Measurements from ENCODE around the gene CCDC34.

The CCDC34 gene

GRCh38 chr11:27362749-27363575 lies at the start of gene CCDC34:
Gene CCDC34, minus strand, starts transcription at chr11:27363215. Its CDS starts 21 bp downstream, at chr11:27363194.
- Mint-ChIP-seq H3K4me1 (peaks cover 31% of the 10 kb centered on the region), H3K4me3 (peak within 1 kb of the TSS; percentile 93), H3K27ac (peak within 1 kb of the TSS; percentile 80), H3K36me3 (no peaks in the 10 kb centered on the region), H3K27me3 (no peaks in the 10 kb centered on the region), H3K9me3 (no peaks in the 10 kb centered on the region)

- Mint-ChIP-seq H3K27ac (no peak overlapping the region), H3K27me3 (peaks cover 2% of the 10 kb centered on the region), H3K4me1 (no peaks in the 10 kb centered on the region), H3K4me3 (no peak overlapping the region), H3K36me3 (no peaks in the 10 kb centered on the region), H3K9me3 (no peaks in the 10 kb centered on the region)
These were observed 49.2 kb upstream of the CCDC34 start for GRCh38 chr11:27412192-27412691.

GRCh38 chr11:27411328-27411727 lies 48.3 kb upstream of the CCDC34 start:
- Mint-ChIP-seq H3K27ac (no peak overlapping the region), H3K27me3 (peaks cover 2% of the 10 kb centered on the region), H3K36me3 (no peaks in the 10 kb centered on the region), H3K4me1 (no peaks in the 10 kb centered on the region), H3K9me3 (no peaks in the 10 kb centered on the region), H3K4me3 (no peak overlapping the region)

GRCh38 chr11:27410272-27410671 lies 47.3 kb upstream of the CCDC34 start:
- Mint-ChIP-seq H3K9me3 (no peaks in the 10 kb centered on the region), H3K4me3 (no peak overlapping the region), H3K4me1 (no peaks in the 10 kb centered on the region), H3K36me3 (no peaks in the 10 kb centered on the region), H3K27ac (no peak overlapping the region), H3K27me3 (peaks cover 2% of the 10 kb centered on the region)

- Mint-ChIP-seq H3K4me1 (no peaks in the 10 kb centered on the region), H3K27ac (no peak overlapping the region), H3K9me3 (no peaks in the 10 kb centered on the region), H3K27me3 (peaks cover 2% of the 10 kb centered on the region), H3K4me3 (no peak overlapping the region), H3K36me3 (no peaks in the 10 kb centered on the region)
These were observed 46.7 kb upstream of the CCDC34 start for GRCh38 chr11:27409742-27410141.

GRCh38 chr11:27409049-27409448 lies 46.0 kb upstream of the CCDC34 start:
- peaks cover 2% of the 10 kb centered on the region for H3K27me3 Mint-ChIP-seq

GRCh38 chr11:27408246-27408800 lies 45.3 kb upstream of the CCDC34 start:
- no peaks in the 10 kb centered on the region for H3K27me3 Mint-ChIP-seq

More at GRCh38 chr11:27409049-27409448, 46.0 kb upstream of the CCDC34 start:
- no peaks in the 10 kb centered on the region for H3K9me3 Mint-ChIP-seq
- H3K4me1 Mint-ChIP-seq = no peaks in the 10 kb centered on the region
- H3K36me3 Mint-ChIP-seq = no peaks in the 10 kb centered on the region
- H3K27ac Mint-ChIP-seq = no peak overlapping the region
- H3K4me3 Mint-ChIP-seq = no peak overlapping the region

GRCh38 chr11:27406498-27407354 lies 43.7 kb upstream of the CCDC34 start:
- Mint-ChIP-seq H3K4me1 (no peaks in the 10 kb centered on the region), H3K27me3 (no peaks in the 10 kb centered on the region), H3K9me3 (no peaks in the 10 kb centered on the region), H3K27ac (no peak overlapping the region), H3K36me3 (no peaks in the 10 kb centered on the region), H3K4me3 (no peak overlapping the region)

More at GRCh38 chr11:27408246-27408800, 45.3 kb upstream of the CCDC34 start:
- Mint-ChIP-seq H3K4me1 (no peaks in the 10 kb centered on the region), H3K4me3 (no peak overlapping the region), H3K36me3 (no peaks in the 10 kb centered on the region), H3K9me3 (no peaks in the 10 kb centered on the region), H3K27ac (no peak overlapping the region)

- H3K9me3 Mint-ChIP-seq = no peaks in the 10 kb centered on the region
- no peak overlapping the region for H3K27ac Mint-ChIP-seq
- H3K27me3 Mint-ChIP-seq = no peaks in the 10 kb centered on the region
- H3K4me1 Mint-ChIP-seq = no peaks in the 10 kb centered on the region
- no peaks in the 10 kb centered on the region for H3K36me3 Mint-ChIP-seq
- no peak overlapping the region for H3K4me3 Mint-ChIP-seq
These were observed 42.1 kb upstream of the CCDC34 start for GRCh38 chr11:27405134-27405533.

- H3K4me1 Mint-ChIP-seq = no peaks in the 10 kb centered on the region
- no peaks in the 10 kb centered on the region for H3K36me3 Mint-ChIP-seq
- H3K9me3 Mint-ChIP-seq = no peaks in the 10 kb centered on the region
- no peaks in the 10 kb centered on the region for H3K27me3 Mint-ChIP-seq
- no peak overlapping the region for H3K27ac Mint-ChIP-seq
- no peak overlapping the region for H3K4me3 Mint-ChIP-seq
These were observed 41.4 kb upstream of the CCDC34 start for GRCh38 chr11:27404427-27404826.

- H3K27me3 Mint-ChIP-seq = no peaks in the 10 kb centered on the region
- no peak overlapping the region for H3K4me3 Mint-ChIP-seq
- H3K36me3 Mint-ChIP-seq = no peaks in the 10 kb centered on the region
- H3K27ac Mint-ChIP-seq = no peak overlapping the region
- H3K4me1 Mint-ChIP-seq = no peaks in the 10 kb centered on the region
- H3K9me3 Mint-ChIP-seq = no peaks in the 10 kb centered on the region
These were observed 40.2 kb upstream of the CCDC34 start for GRCh38 chr11:27403195-27403594.

GRCh38 chr11:27402450-27402849 lies 39.4 kb upstream of the CCDC34 start:
- Mint-ChIP-seq H3K27ac (no peak overlapping the region), H3K4me3 (no peak overlapping the region), H3K4me1 (no peaks in the 10 kb centered on the region), H3K36me3 (no peaks in the 10 kb centered on the region), H3K9me3 (no peaks in the 10 kb centered on the region), H3K27me3 (no peaks in the 10 kb centered on the region)

GRCh38 chr11:27401833-27402316 lies 38.9 kb upstream of the CCDC34 start:
- Mint-ChIP-seq H3K27ac (no peak overlapping the region), H3K36me3 (no peaks in the 10 kb centered on the region), H3K9me3 (no peaks in the 10 kb centered on the region), H3K4me1 (no peaks in the 10 kb centered on the region), H3K27me3 (no peaks in the 10 kb centered on the region), H3K4me3 (no peak overlapping the region)

- no peaks in the 10 kb centered on the region for H3K27me3 Mint-ChIP-seq
- H3K27ac Mint-ChIP-seq = no peak overlapping the region
- no peaks in the 10 kb centered on the region for H3K4me1 Mint-ChIP-seq
These were observed 38.3 kb upstream of the CCDC34 start for GRCh38 chr11:27401280-27401832.

GRCh38 chr11:27398400-27398770 lies 35.4 kb upstream of the CCDC34 start:
- H3K4me1 Mint-ChIP-seq = no peaks in the 10 kb centered on the region
- H3K36me3 Mint-ChIP-seq = no peaks in the 10 kb centered on the region

More at GRCh38 chr11:27401280-27401832, 38.3 kb upstream of the CCDC34 start:
- H3K4me3 Mint-ChIP-seq = no peak overlapping the region
- no peaks in the 10 kb centered on the region for H3K9me3 Mint-ChIP-seq
- H3K36me3 Mint-ChIP-seq = no peaks in the 10 kb centered on the region

More at GRCh38 chr11:27398400-27398770, 35.4 kb upstream of the CCDC34 start:
- Mint-ChIP-seq H3K27ac (no peak overlapping the region), H3K9me3 (no peaks in the 10 kb centered on the region), H3K27me3 (no peaks in the 10 kb centered on the region), H3K4me3 (no peak overlapping the region)

All from activated naive CD4-positive, alpha-beta T cell treated with anti-CD3 and anti-CD28 coated beads, Interleukin-2, amount 50 U/mL, for 24 hours (primary cell).